Neural progenitor cell (in vitro differentiated cells): ENCODE data around the gene GRIK2. TPM values are rescaled to one million over a fixed set of nuclear protein-coding genes. Genes with fewer than 3 reads are reported as not detected.

Source experiments
- DNase-seq: peaks from one replicate; pipeline ENCODE4 v3.0.0-alpha.2; 2016; ENCODE audit warnings: low spot score
- H2AFZ ChIP-seq: fragments of 200-600 bp; sonication (generic); replicated peaks from 2 replicates; pipeline ENCODE4 v1.6.1; 2016; ENCODE audit warnings: antibody characterized with exemption
- H3F3A ChIP-seq: fragments of 200-600 bp; sonication (generic); 2 replicates; pipeline ENCODE4 v1.6.1; 2016; ENCODE audit warnings: antibody characterized with exemption, low read depth
- H3K27ac ChIP-seq: fragments of 200-600 bp; sonication (generic); 2 replicates; pipeline ENCODE4 v1.5.1; 2016; ENCODE audit warnings: mild to moderate bottlenecking
- H3K27me3 ChIP-seq: fragments of 200-600 bp; sonication (generic); 2 replicates; pipeline ENCODE4 v1.6.1; 2016; ENCODE audit warnings: mild to moderate bottlenecking, moderate library complexity
- H3K36me3 ChIP-seq: fragments of 200-600 bp; sonication (generic); 2 replicates; pipeline ENCODE4 v1.5.1; 2016
- H3K4me1 ChIP-seq: fragments of 200-600 bp; sonication (generic); 2 replicates; pipeline ENCODE4 v1.6.1; 2016; ENCODE audit warnings: mixed run types
- H3K4me2 ChIP-seq: fragments of 200-600 bp; sonication (generic); 2 replicates; pipeline ENCODE4 v1.6.1; 2016
- H3K4me3 ChIP-seq: fragments of 200-600 bp; sonication (generic); 2 replicates; pipeline ENCODE4 v1.5.1; 2016
- H3K79me2 ChIP-seq: fragments of 200-600 bp; sonication (generic); 2 replicates; pipeline ENCODE4 v1.6.1; 2016; ENCODE audit warnings: low read depth
- H3K9ac ChIP-seq: fragments of 200-600 bp; sonication (generic); 2 replicates; pipeline ENCODE4 v1.6.1; 2016
- H3K9me3 ChIP-seq: fragments of 200-600 bp; sonication (generic); 2 replicates; pipeline ENCODE4 v1.5.1; 2016; ENCODE audit warnings: low read depth
- H4K20me1 ChIP-seq: fragments of 200-600 bp; sonication (generic); 2 replicates; pipeline ENCODE4 v1.6.1; 2016; ENCODE audit warnings: low read depth
- H3K27ac Mint-ChIP-seq: 3 replicates; pipeline ENCODE4 v1.8.0; 2021; ENCODE audit warnings: mixed read lengths
- H3K27me3 Mint-ChIP-seq: 2 replicates; pipeline ENCODE4 v1.8.0; 2022; ENCODE audit warnings: low read depth, mild to moderate bottlenecking, inconsistent platforms, moderate library complexity, mixed read lengths; ENCODE audit not compliant: insufficient read depth
- H3K36me3 Mint-ChIP-seq: 3 replicates; pipeline ENCODE4 v1.8.0; 2021; ENCODE audit warnings: mixed read lengths
- H3K4me1 Mint-ChIP-seq: 3 replicates; pipeline ENCODE4 v1.8.0; 2021; ENCODE audit warnings: mixed read lengths
- H3K4me3 Mint-ChIP-seq: 3 replicates; pipeline ENCODE4 v1.8.0; 2021; ENCODE audit warnings: mild to moderate bottlenecking, moderate library complexity, mixed read lengths
- H3K9me3 Mint-ChIP-seq: 3 replicates; pipeline ENCODE4 v1.8.0; 2020; ENCODE audit warnings: mixed read lengths
- CTCF ChIP-seq: fragments of 200-600 bp; sonication (generic); IDR thresholded peaks from 2 replicates; pipeline ENCODE4 v1.5.1; 2017; ENCODE audit warnings: antibody characterized with exemption, mild to moderate bottlenecking
- EZH2 ChIP-seq: fragments of 200-600 bp; sonication (generic); IDR thresholded peaks from 2 replicates; pipeline ENCODE4 v1.6.1; 2017; ENCODE audit warnings: antibody characterized with exemption, mild to moderate bottlenecking, moderate library complexity
- EZH2phosphoT487 ChIP-seq: fragments of 200-600 bp; sonication (generic); IDR thresholded peaks from 2 replicates; pipeline ENCODE4 v1.6.1; 2017; ENCODE audit warnings: antibody characterized with exemption
- total RNA-seq: library from RNA; depleted of rRNA; stranded (reverse); fragments of >200 nt; gene quantifications from 2 replicates; pipeline ENCODE4 v1.2.3, GENCODE V29; 2015; ENCODE audit warnings: low replicate concordance

GRIK2 gene
- total RNA-seq, 1 donor from 2014 or later: 0.88 TPM

GRCh38 chr6:101992286-101992685, 598.8 kb downstream of the GRIK2 start:
- H3K36me3 Mint-ChIP-seq: no peaks in the 10 kb centered on the region
- H3K4me3 Mint-ChIP-seq: no peak overlapping the region
- H3K9me3 Mint-ChIP-seq: no peaks in the 10 kb centered on the region
- H3K27me3 Mint-ChIP-seq: no peaks in the 10 kb centered on the region
- Histone ChIP-seq H2AFZ (no peak overlapping the region), H3K4me1 (no peaks in the 10 kb centered on the region), H3K9me3 (no peaks in the 10 kb centered on the region), H3K27me3 (no peaks in the 10 kb centered on the region), H3K36me3 (no peaks in the 10 kb centered on the region), H3K4me3 (no peak overlapping the region), H3K27ac (no peak overlapping the region), H3F3A (no peaks in the 10 kb centered on the region), H3K9ac (no peak overlapping the region), H4K20me1 (no peaks in the 10 kb centered on the region), H3K4me2 (no peak overlapping the region), H3K79me2 (no peaks in the 10 kb centered on the region)
- peaks cover 6% of the 10 kb centered on the region for H3K4me1 Mint-ChIP-seq
- TF ChIP-seq CTCF (no peak), EZH2phosphoT487 (no peak), EZH2 (no peak)
- H3K27ac Mint-ChIP-seq: no peak overlapping the region
- no peak for DNase-seq

GRCh38 chr6:101994521-101994920, 601.0 kb downstream of the GRIK2 start:
- no peaks in the 10 kb centered on the region for H3K4me1 ChIP-seq
- no peaks in the 10 kb centered on the region for H3K79me2 ChIP-seq
- no peak overlapping the region for H3K27ac ChIP-seq
- TF ChIP-seq CTCF (no peak), EZH2 (no peak), EZH2phosphoT487 (no peak)
- H3F3A ChIP-seq: no peaks in the 10 kb centered on the region
- no peak overlapping the region for H3K4me2 ChIP-seq
- H3K4me1 Mint-ChIP-seq: peaks cover 6% of the 10 kb centered on the region
- no peaks in the 10 kb centered on the region for H3K36me3 ChIP-seq
- H3K27ac Mint-ChIP-seq: no peak overlapping the region
- H3K4me3 ChIP-seq: no peak overlapping the region
- no peak overlapping the region for H3K9ac ChIP-seq
- no peak overlapping the region for H3K4me3 Mint-ChIP-seq
- DNase-seq: no peak
- no peaks in the 10 kb centered on the region for H3K36me3 Mint-ChIP-seq
- H3K27me3 Mint-ChIP-seq: no peaks in the 10 kb centered on the region
- H2AFZ ChIP-seq: no peak overlapping the region
- no peaks in the 10 kb centered on the region for H3K9me3 ChIP-seq
- H4K20me1 ChIP-seq: no peaks in the 10 kb centered on the region
- H3K27me3 ChIP-seq: no peaks in the 10 kb centered on the region
- no peaks in the 10 kb centered on the region for H3K9me3 Mint-ChIP-seq

GRCh38 chr6:102015431-102015830, 621.9 kb downstream of the GRIK2 start:
- Histone ChIP-seq H3K9ac (no peak overlapping the region), H3K79me2 (no peaks in the 10 kb centered on the region), H3K36me3 (no peaks in the 10 kb centered on the region), H3K4me2 (no peak overlapping the region), H3K4me1 (no peaks in the 10 kb centered on the region), H3K27ac (no peak overlapping the region), H3K4me3 (no peak overlapping the region), H3F3A (no peaks in the 10 kb centered on the region), H2AFZ (no peak overlapping the region), H3K27me3 (no peaks in the 10 kb centered on the region), H4K20me1 (no peaks in the 10 kb centered on the region), H3K9me3 (no peaks in the 10 kb centered on the region)
- H3K27me3 Mint-ChIP-seq: no peaks in the 10 kb centered on the region
- no peaks in the 10 kb centered on the region for H3K36me3 Mint-ChIP-seq
- no peak overlapping the region for H3K4me3 Mint-ChIP-seq
- no peaks in the 10 kb centered on the region for H3K4me1 Mint-ChIP-seq
- no peak overlapping the region for H3K27ac Mint-ChIP-seq
- DNase-seq: no peak
- peaks cover 5% of the 10 kb centered on the region for H3K9me3 Mint-ChIP-seq
- TF ChIP-seq CTCF (no peak), EZH2phosphoT487 (no peak), EZH2 (no peak)

GRCh38 chr6:102022281-102022680, 628.8 kb downstream of the GRIK2 start:
- H2AFZ ChIP-seq: no peak overlapping the region
- no peaks in the 10 kb centered on the region for H3K4me1 Mint-ChIP-seq
- H3K27me3 ChIP-seq: no peaks in the 10 kb centered on the region
- no peaks in the 10 kb centered on the region for H3K36me3 Mint-ChIP-seq
- H3K9ac ChIP-seq: no peak overlapping the region
- no peaks in the 10 kb centered on the region for H4K20me1 ChIP-seq
- no peaks in the 10 kb centered on the region for H3K79me2 ChIP-seq
- no peaks in the 10 kb centered on the region for H3K9me3 ChIP-seq
- H3K27ac Mint-ChIP-seq: no peak overlapping the region
- H3K36me3 ChIP-seq: no peaks in the 10 kb centered on the region
- no peaks in the 10 kb centered on the region for H3K9me3 Mint-ChIP-seq
- no peak overlapping the region for H3K4me3 ChIP-seq
- no peaks in the 10 kb centered on the region for H3K27me3 Mint-ChIP-seq
- H3K4me1 ChIP-seq: no peaks in the 10 kb centered on the region
- no peak overlapping the region for H3K4me2 ChIP-seq
- H3K4me3 Mint-ChIP-seq: no peak overlapping the region
- H3K27ac ChIP-seq: no peak overlapping the region
- H3F3A ChIP-seq: no peaks in the 10 kb centered on the region
- no peak for DNase-seq
- TF ChIP-seq EZH2 (no peak), EZH2phosphoT487 (no peak), CTCF (no peak)
